HFF-Myc (cell line): ENCODE data around the gene SLC22A12.

Source experiments
- DNase-seq: peaks from one replicate; pipeline ENCODE4 v3.0.0-alpha.2; 2011; ENCODE audit warnings: low read depth; ENCODE audit errors: extremely low read depth
- H3K4me3 ChIP-seq: replicated peaks from 2 replicates; pipeline ENCODE4 v1.5.1; 2011; ENCODE audit warnings: low read depth, mild to moderate bottlenecking, control low read depth, low read length
- TF ChIP-seq, protein P1 (sequence below): IDR thresholded peaks from 2 replicates; pipeline ENCODE4 v1.5.1; 2012; ENCODE audit warnings: mild to moderate bottlenecking, low read depth, low read length, control low read depth; ENCODE audit errors: missing control alignments

The SLC22A12 gene

DNA sequence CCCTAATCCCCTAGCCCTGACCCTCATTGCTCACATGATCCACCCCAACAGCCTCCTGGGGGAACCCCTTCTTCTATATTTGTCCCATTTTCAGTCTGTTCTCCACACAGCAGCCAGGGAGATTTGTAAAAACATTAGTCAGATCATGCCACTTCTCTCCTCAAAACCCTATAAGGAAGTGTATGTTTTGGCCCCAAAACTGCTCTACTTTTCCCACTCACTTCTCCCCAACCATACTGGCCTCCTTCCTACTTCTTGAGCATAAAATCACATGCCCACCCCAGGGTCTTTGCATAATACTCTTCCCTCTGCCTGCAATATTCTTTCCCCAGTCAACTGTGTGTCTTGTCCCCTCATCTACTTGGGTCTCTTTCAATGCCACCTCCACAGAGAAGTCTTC is 4.7 kb upstream of the SLC22A12 start:
- H3K4me3 ChIP-seq: no peak overlapping the region
- TF ChIP-seq, protein P1, sequence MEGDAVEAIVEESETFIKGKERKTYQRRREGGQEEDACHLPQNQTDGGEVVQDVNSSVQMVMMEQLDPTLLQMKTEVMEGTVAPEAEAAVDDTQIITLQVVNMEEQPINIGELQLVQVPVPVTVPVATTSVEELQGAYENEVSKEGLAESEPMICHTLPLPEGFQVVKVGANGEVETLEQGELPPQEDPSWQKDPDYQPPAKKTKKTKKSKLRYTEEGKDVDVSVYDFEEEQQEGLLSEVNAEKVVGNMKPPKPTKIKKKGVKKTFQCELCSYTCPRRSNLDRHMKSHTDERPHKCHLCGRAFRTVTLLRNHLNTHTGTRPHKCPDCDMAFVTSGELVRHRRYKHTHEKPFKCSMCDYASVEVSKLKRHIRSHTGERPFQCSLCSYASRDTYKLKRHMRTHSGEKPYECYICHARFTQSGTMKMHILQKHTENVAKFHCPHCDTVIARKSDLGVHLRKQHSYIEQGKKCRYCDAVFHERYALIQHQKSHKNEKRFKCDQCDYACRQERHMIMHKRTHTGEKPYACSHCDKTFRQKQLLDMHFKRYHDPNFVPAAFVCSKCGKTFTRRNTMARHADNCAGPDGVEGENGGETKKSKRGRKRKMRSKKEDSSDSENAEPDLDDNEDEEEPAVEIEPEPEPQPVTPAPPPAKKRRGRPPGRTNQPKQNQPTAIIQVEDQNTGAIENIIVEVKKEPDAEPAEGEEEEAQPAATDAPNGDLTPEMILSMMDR: no peak
- DNase-seq: no peak

DNA sequence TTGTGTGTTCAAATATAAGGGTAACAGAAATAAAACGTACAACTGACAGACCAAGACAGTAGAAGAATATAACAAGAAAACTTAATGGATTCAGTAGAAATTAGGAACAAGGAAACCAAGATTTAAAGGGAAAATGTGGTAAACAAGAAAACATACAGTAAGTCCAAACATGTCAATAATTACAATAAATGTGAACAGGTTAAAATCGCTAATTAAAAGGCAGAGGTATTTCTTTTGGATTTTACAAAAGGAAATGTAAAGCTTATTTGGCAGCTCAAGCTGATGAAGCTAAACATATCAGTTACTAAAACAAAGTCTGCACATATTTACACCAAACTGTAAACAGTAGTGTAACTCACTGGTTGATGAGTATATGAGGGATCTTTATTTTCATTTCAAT is 2.3 kb upstream of the SLC22A12 start:
- no peak for DNase-seq
- no peak overlapping the region for H3K4me3 ChIP-seq
- TF ChIP-seq, protein P1: no peak

DNA sequence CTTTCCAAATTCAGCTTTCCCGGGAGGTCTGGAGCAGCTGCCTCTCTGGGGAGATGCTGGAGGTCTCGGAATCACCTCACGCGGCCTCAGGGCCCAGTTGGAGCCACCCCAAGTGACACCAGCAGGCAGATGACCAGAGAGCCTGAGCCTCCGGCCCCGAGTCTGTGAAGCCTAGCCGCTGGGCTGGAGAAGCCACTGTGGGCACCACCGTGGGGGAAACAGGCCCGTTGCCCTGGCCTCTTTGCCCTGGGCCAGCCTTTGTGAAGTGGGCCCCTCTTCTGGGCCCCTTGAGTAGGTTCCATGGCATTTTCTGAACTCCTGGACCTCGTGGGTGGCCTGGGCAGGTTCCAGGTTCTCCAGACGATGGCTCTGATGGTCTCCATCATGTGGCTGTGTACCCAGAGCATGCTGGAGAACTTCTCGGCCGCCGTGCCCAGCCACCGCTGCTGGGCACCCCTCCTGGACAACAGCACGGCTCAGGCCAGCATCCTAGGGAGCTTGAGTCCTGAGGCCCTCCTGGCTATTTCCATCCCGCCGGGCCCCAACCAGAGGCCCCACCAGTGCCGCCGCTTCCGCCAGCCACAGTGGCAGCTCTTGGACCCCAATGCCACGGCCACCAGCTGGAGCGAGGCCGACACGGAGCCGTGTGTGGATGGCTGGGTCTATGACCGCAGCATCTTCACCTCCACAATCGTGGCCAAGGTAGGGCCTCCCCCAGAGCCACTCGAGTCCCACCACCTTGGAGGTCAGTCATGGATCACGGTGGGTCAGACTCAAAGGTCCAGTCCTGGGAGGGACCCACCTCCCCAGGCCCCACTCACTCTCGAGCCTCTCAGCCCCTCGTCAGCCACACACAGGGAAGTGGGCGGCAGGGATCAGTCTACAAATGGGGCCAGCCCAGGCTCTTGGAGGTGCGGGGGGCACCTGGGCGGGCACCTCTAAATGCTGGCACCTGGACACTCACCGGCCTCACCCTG is 525 bp downstream of the SLC22A12 start:
- TF ChIP-seq, protein P1: no peak
- DNase-seq: no peak
- no peak overlapping the region for H3K4me3 ChIP-seq

DNA sequence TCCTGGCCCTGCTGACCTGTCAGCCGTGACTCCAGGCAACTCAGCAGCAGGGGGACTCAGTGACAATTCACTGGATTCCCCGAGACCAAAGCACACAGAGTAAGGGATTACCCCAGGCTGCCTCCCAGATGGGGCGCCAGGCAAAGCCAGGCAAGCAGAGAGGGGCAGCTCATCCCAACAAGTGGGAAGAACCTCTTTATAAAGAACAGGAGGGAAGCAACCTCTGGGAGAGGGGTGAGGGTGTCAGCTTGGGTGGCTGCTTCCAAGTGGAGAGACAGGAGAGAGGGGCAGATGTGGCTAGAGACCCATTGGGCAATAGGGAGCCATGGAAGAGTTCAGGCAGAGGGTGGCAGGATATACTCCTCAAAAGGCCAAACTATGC is 1.2 kb downstream of the SLC22A12 start:
- TF ChIP-seq, protein P1: no peak
- no peak for DNase-seq
- no peak overlapping the region for H3K4me3 ChIP-seq

DNA sequence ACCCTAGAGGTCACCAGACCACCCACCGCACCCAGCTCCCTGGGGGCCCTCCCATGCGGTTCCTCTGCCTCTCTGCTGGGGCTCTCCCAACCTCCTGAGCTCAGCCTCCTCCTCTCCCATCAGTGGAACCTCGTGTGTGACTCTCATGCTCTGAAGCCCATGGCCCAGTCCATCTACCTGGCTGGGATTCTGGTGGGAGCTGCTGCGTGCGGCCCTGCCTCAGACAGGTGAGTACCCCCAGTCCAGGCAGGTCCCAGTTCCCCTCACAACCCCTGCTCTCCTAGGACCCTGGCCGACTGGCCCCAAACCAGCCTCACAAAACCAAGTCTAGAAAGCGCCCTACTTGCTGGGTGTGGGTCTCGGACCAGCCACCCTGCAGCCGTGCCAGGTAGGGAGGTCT is 1.6 kb downstream of the SLC22A12 start:
- TF ChIP-seq, protein P1: no peak
- no peak for DNase-seq
- no peak overlapping the region for H3K4me3 ChIP-seq

DNA sequence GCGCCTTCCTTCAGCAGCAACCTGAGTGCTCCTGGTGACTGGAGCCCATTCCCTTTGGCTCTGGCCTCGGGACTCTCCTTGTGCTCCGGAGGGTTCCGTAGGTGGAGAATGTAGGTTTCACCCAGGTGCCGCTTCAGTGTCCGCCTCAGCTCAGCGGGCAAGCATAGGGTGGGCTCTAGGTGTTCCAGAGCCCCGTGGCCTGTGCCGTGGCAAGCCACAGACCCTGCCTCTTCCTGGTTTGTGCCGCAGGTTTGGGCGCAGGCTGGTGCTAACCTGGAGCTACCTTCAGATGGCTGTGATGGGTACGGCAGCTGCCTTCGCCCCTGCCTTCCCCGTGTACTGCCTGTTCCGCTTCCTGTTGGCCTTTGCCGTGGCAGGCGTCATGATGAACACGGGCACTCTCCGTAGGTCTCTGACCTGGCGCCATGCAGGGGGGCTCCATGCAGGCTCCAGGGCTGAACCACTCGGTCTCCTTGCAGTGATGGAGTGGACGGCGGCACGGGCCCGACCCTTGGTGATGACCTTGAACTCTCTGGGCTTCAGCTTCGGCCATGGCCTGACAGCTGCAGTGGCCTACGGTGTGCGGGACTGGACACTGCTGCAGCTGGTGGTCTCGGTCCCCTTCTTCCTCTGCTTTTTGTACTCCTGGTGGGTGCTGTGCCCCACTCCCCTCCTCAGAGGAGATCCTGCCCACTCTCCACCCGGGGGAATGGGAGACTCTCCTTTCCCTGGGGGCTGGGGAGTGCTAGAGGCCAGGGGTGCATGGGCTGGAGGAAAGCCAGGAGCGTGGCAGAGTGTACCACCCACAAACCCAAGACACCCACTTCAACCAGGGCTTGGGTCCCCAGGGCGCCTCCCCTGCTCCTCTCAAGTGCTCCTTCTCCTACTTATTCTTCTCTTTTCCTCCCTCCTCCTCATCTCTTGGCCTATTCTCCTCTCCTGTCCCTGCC is 2.4 kb downstream of the SLC22A12 start:
- TF ChIP-seq, protein P1: no peak
- no peak for DNase-seq
- H3K4me3 ChIP-seq: no peak overlapping the region
